Trophoblast cell (in vitro differentiated cells and primary cell): ENCODE results near the gene TSPAN3.

Source experiments
- DNase-seq, 2 donors: peaks; one replicate each; pipeline ENCODE4 v3.0.0-alpha.2; 2016
- H2AFZ ChIP-seq: 2 replicates; pipeline ENCODE4 v1.6.1; 2013; ENCODE audit warnings: low read length, moderate library complexity, mild to moderate bottlenecking; ENCODE audit not compliant: insufficient read depth, poor library complexity
- H2AK5ac ChIP-seq: 2 replicates; pipeline ENCODE4 v1.6.1; 2013; ENCODE audit warnings: mild to moderate bottlenecking, low read length
- H2BK120ac ChIP-seq: 2 replicates; pipeline ENCODE4 v1.6.1; 2013; ENCODE audit warnings: low read length, mild to moderate bottlenecking, moderate library complexity; ENCODE audit not compliant: insufficient read depth, poor library complexity
- H2BK12ac ChIP-seq: 2 replicates; pipeline ENCODE4 v1.6.1; 2013; ENCODE audit warnings: mild to moderate bottlenecking, low read length, moderate library complexity
- H2BK5ac ChIP-seq: 2 replicates; pipeline ENCODE4 v1.6.1; 2013; ENCODE audit warnings: low read length, low read depth, moderate library complexity, mild to moderate bottlenecking; ENCODE audit not compliant: poor library complexity
- H3K14ac ChIP-seq: 2 replicates; pipeline ENCODE4 v1.6.1; 2013; ENCODE audit warnings: mild to moderate bottlenecking, low read length
- H3K18ac ChIP-seq: 2 replicates; pipeline ENCODE4 v1.6.1; 2013; ENCODE audit warnings: mild to moderate bottlenecking, low read length
- H3K23ac ChIP-seq: 2 replicates; pipeline ENCODE4 v1.6.1; 2013; ENCODE audit warnings: low read length
- H3K27ac ChIP-seq: 2 replicates; pipeline ENCODE4 v1.5.1; 2013; ENCODE audit warnings: low read depth, mild to moderate bottlenecking, inconsistent platforms, low read length, moderate library complexity
- H3K27me3 ChIP-seq: 2 replicates; pipeline ENCODE4 v1.6.1; 2013; ENCODE audit warnings: inconsistent platforms, mild to moderate bottlenecking, low read length, moderate library complexity; ENCODE audit not compliant: insufficient read depth
- H3K36me3 ChIP-seq, 2 experiments: 1 replicate in 1 of 2; 2 replicates in 1 of 2; pipeline ENCODE4 v1.6.1; 2013; ENCODE audit warnings: low read length in 2 of 2, mild to moderate bottlenecking in 2 of 2, moderate library complexity in 1 of 2; ENCODE audit not compliant: insufficient read depth in 2 of 2, control insufficient read depth in 1 of 2
- H3K4ac ChIP-seq: 2 replicates; pipeline ENCODE4 v1.6.1; 2013; ENCODE audit warnings: low read depth, mild to moderate bottlenecking, low read length, moderate library complexity
- H3K4me1 ChIP-seq, 2 experiments: 1 replicate in 1 of 2; 2 replicates in 1 of 2; pipeline ENCODE4 v1.6.1; 2013; ENCODE audit warnings: low read length in 2 of 2, mild to moderate bottlenecking in 2 of 2, moderate library complexity in 1 of 2; ENCODE audit not compliant: insufficient read depth in 2 of 2, control insufficient read depth in 1 of 2
- H3K4me2 ChIP-seq: 2 replicates; pipeline ENCODE4 v1.6.1; 2013; ENCODE audit warnings: inconsistent platforms, mild to moderate bottlenecking, low read length, moderate library complexity
- H3K4me3 ChIP-seq: 2 replicates; pipeline ENCODE4 v1.5.1; 2013; ENCODE audit warnings: mild to moderate bottlenecking, low read depth, low read length, inconsistent platforms
- H3K79me1 ChIP-seq: one replicate; pipeline ENCODE4 v1.6.1; 2013; ENCODE audit warnings: low read length
- H3K79me2 ChIP-seq: 2 replicates; pipeline ENCODE4 v1.6.1; 2013; ENCODE audit warnings: low read length, mild to moderate bottlenecking; ENCODE audit not compliant: control insufficient read depth, insufficient read depth, poor library complexity
- H3K9ac ChIP-seq: 2 replicates; pipeline ENCODE4 v1.6.1; 2013; ENCODE audit warnings: mild to moderate bottlenecking, low read length
- H3K9me3 ChIP-seq: 2 replicates; pipeline ENCODE4 v1.6.1; 2013; ENCODE audit warnings: low read depth, mild to moderate bottlenecking, control low read depth, inconsistent platforms, low read length; ENCODE audit not compliant: insufficient read depth
- H4K12ac ChIP-seq: 2 replicates; pipeline ENCODE4 v1.6.1; 2013; ENCODE audit warnings: low read depth, mild to moderate bottlenecking, low read length, moderate library complexity
- H4K8ac ChIP-seq: 2 replicates; pipeline ENCODE4 v1.6.1; 2013; ENCODE audit warnings: low read depth, mild to moderate bottlenecking, low read length, moderate library complexity
- H4K91ac ChIP-seq: one replicate; pipeline ENCODE4 v1.6.1; 2013; ENCODE audit warnings: low read depth, mild to moderate bottlenecking, low read length, moderate library complexity
- WGBS: extraction: QIAGEN DNeasy Blood & Tissue Kit; methylation state at CpG from one replicate; pipeline ENCODE4 v1.1.7; 2013; ENCODE audit warnings: missing lambda C conversion rate; ENCODE audit not compliant: insufficient read length, insufficient coverage; ENCODE audit errors: extremely low coverage; 5-methylcytosine and 5-hydroxymethylcytosine counted together

Gene TSPAN3

GRCh38 chr15:76993114-76993725, 77.7 kb downstream of the TSPAN3 start:
- H3K4me2 ChIP-seq: no peak overlapping the region
- H2BK120ac ChIP-seq: no peak overlapping the region
- H3K4ac ChIP-seq: no peak overlapping the region
- no peaks in the 10 kb centered on the region for H3K79me1 ChIP-seq
- no peak overlapping the region for H3K27ac ChIP-seq
- no peaks in the 10 kb centered on the region for H3K36me3 ChIP-seq
- no peak overlapping the region for H3K18ac ChIP-seq
- H3K23ac ChIP-seq: no peak overlapping the region
- H4K91ac ChIP-seq: no peak overlapping the region
- no peak overlapping the region for H2BK5ac ChIP-seq
- DNase-seq: no peak
- no peak overlapping the region for H2AFZ ChIP-seq
- H3K27me3 ChIP-seq: no peaks in the 10 kb centered on the region
- H3K79me2 ChIP-seq: no peaks in the 10 kb centered on the region
- WGBS: no CpG with 5 or more reads among the region's 6 CpGs
- no peak overlapping the region for H3K9ac ChIP-seq
- H4K8ac ChIP-seq: no peak overlapping the region
- no peak overlapping the region for H3K14ac ChIP-seq
- no peak overlapping the region for H2AK5ac ChIP-seq
- H3K4me1 ChIP-seq: no peaks in the 10 kb centered on the region
- peaks cover 1% of the 10 kb centered on the region for H3K9me3 ChIP-seq
- H4K12ac ChIP-seq: no peak overlapping the region
- H3K4me3 ChIP-seq: no peak overlapping the region
- no peak overlapping the region for H2BK12ac ChIP-seq

DNA sequence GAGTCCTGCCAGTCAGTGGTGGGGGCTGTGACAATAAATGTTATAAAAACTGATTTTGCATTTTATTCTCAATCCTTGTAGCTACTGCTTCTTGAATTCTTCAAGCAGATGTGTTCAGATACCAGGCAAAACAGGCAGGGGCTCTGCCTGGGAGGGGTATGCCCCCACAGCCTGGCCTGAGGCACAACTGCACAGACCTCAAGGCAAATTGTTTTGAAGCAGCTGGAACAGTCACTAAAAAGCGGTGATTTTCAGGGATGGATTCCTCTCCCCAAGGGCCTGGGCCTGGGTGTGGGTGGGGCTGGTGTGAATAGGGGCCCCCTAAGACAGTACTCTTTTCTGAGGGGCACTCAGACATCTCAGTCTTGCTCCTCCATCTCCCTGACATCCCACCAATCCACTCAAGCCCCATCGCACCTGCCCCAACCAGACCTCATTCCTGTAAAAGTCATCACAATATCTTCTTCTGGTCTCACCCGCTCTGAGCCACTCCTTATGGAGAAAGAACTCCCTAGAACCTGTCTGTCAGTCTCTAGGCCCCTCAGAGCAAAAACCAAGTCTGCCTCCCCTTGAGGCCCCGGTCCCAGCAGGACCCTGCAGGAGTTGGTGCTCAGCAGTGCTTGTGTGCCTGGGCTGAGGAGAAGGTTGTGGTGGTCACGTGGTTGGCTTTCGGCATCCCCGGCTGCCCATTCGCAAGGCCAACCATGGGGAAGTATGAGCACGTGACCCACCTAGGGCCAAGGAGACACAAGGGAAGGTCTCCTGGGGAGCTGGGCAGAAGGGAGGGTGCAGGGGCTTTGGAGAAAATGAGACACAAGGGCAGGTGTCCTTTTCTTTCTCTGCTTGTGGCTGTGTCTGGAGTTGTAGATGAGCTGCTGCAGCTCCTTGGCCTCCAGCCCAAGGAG, 78.9 kb downstream of the TSPAN3 start:
- Histone ChIP-seq H3K4me3 (no peak overlapping the region), H3K27ac (no peak overlapping the region), H2BK120ac (no peak overlapping the region), H2AK5ac (no peak overlapping the region), H2AFZ (no peak overlapping the region), H3K23ac (no peak overlapping the region), H3K9ac (no peak overlapping the region), H3K79me1 (no peaks in the 10 kb centered on the region), H4K12ac (no peak overlapping the region), H3K36me3 (no peaks in the 10 kb centered on the region), H3K27me3 (no peaks in the 10 kb centered on the region), H2BK5ac (no peak overlapping the region), H3K79me2 (no peaks in the 10 kb centered on the region), H3K9me3 (peaks cover 1% of the 10 kb centered on the region), H3K4me1 (no peaks in the 10 kb centered on the region), H4K91ac (no peak overlapping the region), H3K14ac (no peak overlapping the region), H3K18ac (no peak overlapping the region), H2BK12ac (no peak overlapping the region), H3K4ac (no peak overlapping the region), H3K4me2 (no peak overlapping the region), H4K8ac (no peak overlapping the region)
- no CpG with 5 or more reads among the region's 9 CpGs for WGBS
- peak in 1 of 2 donors; percentile 24 for DNase-seq
